Tibial nerve (tissue), 4 donors: ENCODE measurements around the gene CRAT. TPM values are rescaled to one million over a fixed set of nuclear protein-coding genes. Genes with fewer than 3 reads are reported as not detected.
"Not testable (repeated sequence)": the region's sequence is repeated elsewhere in the genome, so short reads cannot be mapped to it uniquely, and the experiment has no call there.

ENCODE experiments used
- DNase-seq, 2 donors: peaks; one replicate each; pipeline ENCODE4 v3.0.0-alpha.2; 2019; ENCODE audit warnings: low spot score in 2 of 2
- H3K27ac ChIP-seq, 4 donors: fragments of 200-600 bp; sonication (generic) in 3 of 4; one replicate each; pipeline ENCODE4 v1.5.1; 2017 to 2019; ENCODE audit warnings: mild to moderate bottlenecking in 1 of 4
- H3K27me3 ChIP-seq, 2 donors: fragments of 200-600 bp; sonication (generic) in 1 of 2; one replicate each; pipeline versions ENCODE4 v1.5.1 to v1.6.0; 2017 to 2019
- H3K36me3 ChIP-seq, 3 donors: fragments of 200-600 bp; sonication (generic); one replicate each; pipeline ENCODE4 v1.5.1; 2018 to 2019
- H3K4me1 ChIP-seq, 4 donors: fragments of 200-600 bp; sonication (generic) in 3 of 4; one replicate each; pipeline ENCODE4 v1.5.1; 2017 to 2019
- H3K4me3 ChIP-seq, 4 donors: fragments of 200-600 bp; sonication (generic) in 3 of 4; one replicate each; pipeline ENCODE4 v1.5.1; 2017 to 2019; ENCODE audit warnings: mild to moderate bottlenecking in 1 of 4, moderate library complexity in 1 of 4
- H3K9me3 ChIP-seq, 4 donors: fragments of 200-600 bp; sonication (generic) in 3 of 4; one replicate each; pipeline ENCODE4 v1.5.1; 2017 to 2019
- EP300 ChIP-seq, 2 donors: sonication (generic); formaldehyde crosslinking; IDR thresholded peaks; one replicate each; pipeline ENCODE4 v1.6.1; 2017; ENCODE audit warnings: antibody characterized with exemption in 2 of 2, mild to moderate bottlenecking in 1 of 2
- POLR2A ChIP-seq, 2 donors: fragments of 450-650 bp; IDR thresholded peaks; one replicate each; pipeline ENCODE4 v1.6.1; 2017; ENCODE audit warnings: antibody characterized with exemption in 2 of 2, mild to moderate bottlenecking in 2 of 2, moderate library complexity in 2 of 2
- WGBS, 2 donors: methylation state at CpG; one replicate each; pipeline ENCODE4 v1.1.5; 2018; 5-methylcytosine and 5-hydroxymethylcytosine counted together
- total RNA-seq, 4 donors: library from RNA; depleted of rRNA; stranded (reverse); fragments of >200 nt; gene quantifications; one replicate each; pipeline ENCODE4 v1.1.0, GENCODE V29; 2016
- TF ChIP-seq, protein P1 (sequence below), 5 experiments: fragments of 200-600 bp in 3 of 5; fragments of 450-650 bp in 2 of 5; sonication (generic) in 3 of 5; IDR thresholded peaks; one replicate each; pipeline ENCODE4 v1.5.1; 2016 to 2019; ENCODE audit warnings: antibody characterized with exemption in 5 of 5, mild to moderate bottlenecking in 3 of 5, moderate library complexity in 2 of 5

The CRAT gene
- total RNA-seq, 4 donors from 2014 or later: 42.7 to 81.8 (median 63.2) TPM

DNA sequence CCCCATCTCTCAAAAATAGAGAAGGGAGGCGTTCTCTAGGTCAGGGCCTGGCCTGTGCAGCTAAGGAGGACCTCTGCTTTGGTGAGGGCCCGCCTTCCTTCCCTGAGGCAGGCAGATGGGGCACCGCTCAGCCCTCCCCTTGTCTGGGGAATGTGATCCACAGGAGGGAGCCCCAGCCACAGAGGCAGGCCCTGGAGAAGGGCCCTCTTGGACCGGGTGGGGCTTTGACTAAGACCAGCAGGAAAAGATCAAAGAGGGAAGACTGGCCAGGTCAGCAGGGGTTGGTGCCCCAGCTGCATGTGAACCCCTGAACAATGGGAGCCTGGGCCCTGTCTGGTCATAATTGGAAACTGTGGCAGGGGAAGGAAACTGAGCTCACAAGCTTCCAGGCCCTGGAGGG is 22.5 kb upstream of the CRAT start:
- H3K36me3 ChIP-seq: peaks cover 0 to 66% (median 0%) of the 10 kb centered on the region in 3 donors
- DNase-seq: no peak
- TF ChIP-seq, protein P1, sequence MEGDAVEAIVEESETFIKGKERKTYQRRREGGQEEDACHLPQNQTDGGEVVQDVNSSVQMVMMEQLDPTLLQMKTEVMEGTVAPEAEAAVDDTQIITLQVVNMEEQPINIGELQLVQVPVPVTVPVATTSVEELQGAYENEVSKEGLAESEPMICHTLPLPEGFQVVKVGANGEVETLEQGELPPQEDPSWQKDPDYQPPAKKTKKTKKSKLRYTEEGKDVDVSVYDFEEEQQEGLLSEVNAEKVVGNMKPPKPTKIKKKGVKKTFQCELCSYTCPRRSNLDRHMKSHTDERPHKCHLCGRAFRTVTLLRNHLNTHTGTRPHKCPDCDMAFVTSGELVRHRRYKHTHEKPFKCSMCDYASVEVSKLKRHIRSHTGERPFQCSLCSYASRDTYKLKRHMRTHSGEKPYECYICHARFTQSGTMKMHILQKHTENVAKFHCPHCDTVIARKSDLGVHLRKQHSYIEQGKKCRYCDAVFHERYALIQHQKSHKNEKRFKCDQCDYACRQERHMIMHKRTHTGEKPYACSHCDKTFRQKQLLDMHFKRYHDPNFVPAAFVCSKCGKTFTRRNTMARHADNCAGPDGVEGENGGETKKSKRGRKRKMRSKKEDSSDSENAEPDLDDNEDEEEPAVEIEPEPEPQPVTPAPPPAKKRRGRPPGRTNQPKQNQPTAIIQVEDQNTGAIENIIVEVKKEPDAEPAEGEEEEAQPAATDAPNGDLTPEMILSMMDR (IDR thresholded peaks at IDR 0.05): no peak
- TF ChIP-seq EP300 (IDR thresholded peaks at IDR 0.05): no peak
- no peak for TF ChIP-seq POLR2A (IDR thresholded peaks at IDR 0.05)
- H3K4me1 ChIP-seq: peaks cover 0 to 33% (median 11%) of the 10 kb centered on the region in 4 donors
- 76 to 81% methylated on average over 4 of the region's 4 CpGs for WGBS, 2 donors
- H3K9me3 ChIP-seq: no peaks in the 10 kb centered on the region
- no peak overlapping the region for H3K27ac ChIP-seq
- H3K27me3 ChIP-seq: no peaks in the 10 kb centered on the region
- no peak overlapping the region for H3K4me3 ChIP-seq

DNA sequence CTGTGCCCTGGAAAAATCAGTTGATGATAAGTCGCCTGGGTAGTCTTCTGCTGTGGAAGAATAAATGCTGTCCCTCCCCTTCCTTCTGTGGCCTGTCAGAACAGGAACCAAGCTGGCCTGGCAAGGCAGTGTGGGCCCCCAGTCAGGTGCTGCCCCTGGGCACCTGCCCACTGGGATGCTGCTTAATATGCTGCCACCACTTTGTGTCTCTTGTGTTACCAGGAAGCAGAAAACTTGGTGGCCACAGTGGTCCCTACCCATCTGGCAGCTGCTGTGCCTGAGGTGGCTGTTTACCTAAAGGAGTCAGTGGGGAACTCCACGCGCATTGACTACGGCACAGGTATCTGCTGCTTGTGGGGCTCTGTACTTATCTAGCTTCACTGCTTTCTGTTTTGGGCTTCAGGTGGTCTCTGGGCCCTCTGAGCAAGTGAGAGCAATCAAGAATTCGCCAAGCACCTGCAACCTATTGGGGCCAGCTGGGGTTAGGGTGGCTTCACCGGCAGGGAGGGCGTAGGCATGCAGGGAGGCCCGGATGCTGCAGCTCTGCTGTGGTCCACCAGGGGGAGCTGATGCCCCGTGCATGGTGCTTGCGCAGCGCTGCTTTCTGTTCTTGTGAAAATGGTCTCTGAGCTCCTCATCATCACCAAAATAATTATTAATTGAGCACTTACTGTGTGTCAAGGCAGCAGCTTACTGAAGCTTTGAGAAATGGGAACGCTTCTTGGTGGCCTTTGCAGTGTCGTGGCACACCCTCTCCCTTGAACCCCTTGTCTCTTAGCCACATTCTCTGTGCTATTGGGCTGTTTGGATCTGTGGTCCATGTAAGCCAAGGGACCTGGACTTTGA is 20.9 kb upstream of the CRAT start:
- Histone ChIP-seq H3K4me1 (peaks cover 0 to 17% (median 1%) of the 10 kb centered on the region in 4 donors), H3K27ac (peak overlapping the region in 1 of 4 donors; percentile 35), H3K4me3 (no peak overlapping the region), H3K9me3 (no peaks in the 10 kb centered on the region), H3K27me3 (no peaks in the 10 kb centered on the region), H3K36me3 (peaks cover 0 to 68% (median 0%) of the 10 kb centered on the region in 3 donors)
- WGBS, 2 donors: 39 to 41% methylated on average over 13 of the region's 13 CpGs
- DNase-seq: peak; percentile 63 to 81
- peak in 1 of 2 donors; percentile 42 for TF ChIP-seq EP300 (IDR thresholded peaks at IDR 0.05)
- TF ChIP-seq POLR2A (IDR thresholded peaks at IDR 0.05): no peak
- TF ChIP-seq, protein P1 (IDR thresholded peaks at IDR 0.05): peak; percentile 97

- Histone ChIP-seq H3K9me3 (no peaks in the 10 kb centered on the region), H3K36me3 (peaks cover 0 to 64% (median 0%) of the 10 kb centered on the region in 3 donors), H3K4me1 (peaks cover 0 to 11% (median 0%) of the 10 kb centered on the region in 4 donors), H3K27me3 (no peaks in the 10 kb centered on the region), H3K4me3 (no peak overlapping the region), H3K27ac (no peak overlapping the region)
- 65 to 66% methylated on average over 3 of the region's 3 CpGs for WGBS, 2 donors
- no peak for DNase-seq
- TF ChIP-seq POLR2A (IDR thresholded peaks at IDR 0.05) (no peak), EP300 (IDR thresholded peaks at IDR 0.05) (no peak)
- TF ChIP-seq, protein P1 (IDR thresholded peaks at IDR 0.05): no peak
These were observed 20.2 kb upstream of the CRAT start for GRCh38 chr9:129130791-129131190.

GRCh38 chr9:129130271-129130670 is 19.7 kb upstream of the CRAT start:
- WGBS, 2 donors: 83 to 85% methylated on average over 7 of the region's 7 CpGs
- H3K4me3 ChIP-seq, H3K27me3 ChIP-seq, H3K9me3 ChIP-seq, DNase-seq, H3K27ac ChIP-seq: not testable (repeated sequence)
- peaks cover 0 to 67% (median 0%) of the 10 kb centered on the region in 3 donors for H3K36me3 ChIP-seq
- H3K4me1 ChIP-seq: peaks cover 0 to 11% (median 0%) of the 10 kb centered on the region in 4 donors

DNA sequence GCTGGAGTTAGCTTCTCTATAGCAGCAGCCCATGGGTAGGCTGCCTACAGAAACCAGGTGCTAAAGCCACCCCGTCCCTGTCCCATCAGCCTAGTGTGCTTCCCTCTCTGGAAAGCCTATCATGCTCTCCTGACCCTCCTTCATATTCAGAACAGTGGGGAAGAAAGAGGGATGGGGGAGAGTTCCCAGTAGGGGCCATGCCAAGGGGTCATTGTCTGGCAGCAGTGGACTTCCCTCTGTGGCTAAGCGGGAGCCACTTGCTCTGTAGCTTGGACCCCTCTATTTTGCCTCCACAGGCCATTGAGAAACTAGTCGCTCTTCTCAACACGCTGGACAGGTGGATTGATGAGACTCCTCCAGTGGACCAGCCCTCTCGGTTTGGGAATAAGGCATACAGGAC is 18.1 kb upstream of the CRAT start:
- 95 to 97% methylated on average over 5 of the region's 5 CpGs for WGBS, 2 donors
- H3K4me1 ChIP-seq: peaks cover 0 to 11% (median 0%) of the 10 kb centered on the region in 4 donors
- H3K36me3 ChIP-seq: peaks cover 0 to 71% (median 0%) of the 10 kb centered on the region in 3 donors
- TF ChIP-seq POLR2A (IDR thresholded peaks at IDR 0.05) (no peak), EP300 (IDR thresholded peaks at IDR 0.05) (no peak)
- TF ChIP-seq, protein P1 (IDR thresholded peaks at IDR 0.05): no peak
- no peak overlapping the region for H3K27ac ChIP-seq
- DNase-seq: no peak
- no peaks in the 10 kb centered on the region for H3K27me3 ChIP-seq
- no peaks in the 10 kb centered on the region for H3K9me3 ChIP-seq
- H3K4me3 ChIP-seq: no peak overlapping the region
